H7 (cell line): Measurements from ENCODE around the gene TDG. TPM values are rescaled to one million over a fixed set of nuclear protein-coding genes. Genes with fewer than 3 reads are reported as not detected.
"Not testable (repeated sequence)": the region's sequence is repeated elsewhere in the genome, so short reads cannot be mapped to it uniquely, and the experiment has no call there.

ENCODE experiments used
- DNase-seq: peaks from one replicate; pipeline ENCODE4 v3.0.0; 2012
- H3K27me3 ChIP-seq: 2 replicates; pipeline ENCODE4 v1.6.0; 2011; ENCODE audit warnings: mild to moderate bottlenecking, low read length; ENCODE audit not compliant: control insufficient read depth, insufficient read depth
- H3K36me3 ChIP-seq: replicated peaks from 2 replicates; pipeline ENCODE4 v1.5.1; 2011; ENCODE audit warnings: low read length; ENCODE audit not compliant: control insufficient read depth, insufficient read depth
- H3K4me3 ChIP-seq: 2 replicates; pipeline ENCODE4 v1.5.1; 2011; ENCODE audit warnings: low read depth, mild to moderate bottlenecking, control low read depth, low read length, moderate library complexity; ENCODE audit not compliant: insufficient read depth
- total RNA-seq: library from RNA; depleted of rRNA; stranded (reverse); fragments of >200 nt; shearing (Covaris generic); gene quantifications from 2 replicates; pipeline ENCODE4 v1.2.3, GENCODE V29; 2014; rRNA removed

The TDG gene
- total RNA-seq, 1 experiment from 2014 or later, result 41.2 TPM

GRCh38 chr12:104022786-104023185 is 57.1 kb downstream of the TDG start:
- Histone ChIP-seq H3K4me3 (no peak overlapping the region), H3K36me3 (no peaks in the 10 kb centered on the region), H3K27me3 (0 out of 2 replicates have a peak, but pooled peaks cover 2% of the 10 kb centered on the region)
- no peak for DNase-seq

- no peaks in the 10 kb centered on the region for H3K36me3 ChIP-seq
- DNase-seq, result no peak
Observed at GRCh38 chr12:104023710-104024109, 58.0 kb downstream of the TDG start.

GRCh38 chr12:104024348-104024747 is 58.7 kb downstream of the TDG start:
- H3K4me3 ChIP-seq, result no peak overlapping the region
- no peak for DNase-seq
- H3K36me3 ChIP-seq, result no peaks in the 10 kb centered on the region
- H3K27me3 ChIP-seq, result 0 out of 2 replicates have a peak, but pooled peaks cover 2% of the 10 kb centered on the region

More at GRCh38 chr12:104023710-104024109, 58.0 kb downstream of the TDG start:
- H3K4me3 ChIP-seq, result no peak overlapping the region
- H3K27me3 ChIP-seq, result 0 out of 2 replicates have a peak, but pooled peaks cover 2% of the 10 kb centered on the region

- Histone ChIP-seq H3K4me3 (no peak overlapping the region), H3K27me3 (no peaks in the 10 kb centered on the region), H3K36me3 (no peaks in the 10 kb centered on the region)
- no peak for DNase-seq
Observed at GRCh38 chr12:104025771-104026170, 60.1 kb downstream of the TDG start.

GRCh38 chr12:104026841-104027599 is 61.3 kb downstream of the TDG start:
- Histone ChIP-seq H3K36me3 (no peaks in the 10 kb centered on the region), H3K4me3 (no peak overlapping the region), H3K27me3 (no peaks in the 10 kb centered on the region)
- DNase-seq, result no peak

- not testable (repeated sequence) for DNase-seq, H3K4me3 ChIP-seq, H3K36me3 ChIP-seq, H3K27me3 ChIP-seq
Observed at GRCh38 chr12:104030596-104030995, 64.9 kb downstream of the TDG start.

- H3K36me3 ChIP-seq, DNase-seq, H3K4me3 ChIP-seq, H3K27me3 ChIP-seq: not testable (repeated sequence)
Observed at GRCh38 chr12:104036143-104036542, 70.5 kb downstream of the TDG start.

Other genes starting within 250 kb of the TDG start
- gene NT5DC3, start 124.6 kb upstream of the TDG start, total RNA-seq, result 6.3 and 11.0 TPM in 2 replicates
- 602 and 610 TPM in 2 replicates for gene HSP90B1, start 35.5 kb upstream of the TDG start, total RNA-seq
- 1.1 and 1.7 TPM in 2 replicates for gene GLT8D2, start 84.3 kb downstream of the TDG start, total RNA-seq
- gene HCFC2, start 98.7 kb downstream of the TDG start, total RNA-seq, result 1.5 and 1.8 TPM in 2 replicates
- 22.5 and 35.2 TPM in 2 replicates for gene NFYB, start 172.3 kb downstream of the TDG start, total RNA-seq
- gene TXNRD1, start 249.9 kb downstream of the TDG start, total RNA-seq, result 169 and 180 TPM in 2 replicates